Measurements from ENCODE around the gene MAGEB17. TPM values are rescaled to one million over a fixed set of nuclear protein-coding genes. Genes with fewer than 3 reads are reported as not detected.

Gene MAGEB17
- total and polyA plus RNA-seq, 2 of the 8 experiments (the other 6 are each of a cell fraction or from before 2014, with no cell fraction given), result 0.48 to 1.1 TPM

GRCh38 chrX:16188687-16189086 lies 21.4 kb downstream of the MAGEB17 start (continued):
- no peak for TF ChIP-seq TBP (IDR thresholded peaks at IDR 0.05; ENCODE audit: low read depth, low read length)
